NCI-H1436 treated with DMSO at 0.1 percent for 48 hours (cell line): ENCODE data around the gene TNFSF18.
"Not testable (repeated sequence)": the region's sequence is repeated elsewhere in the genome, so short reads cannot be mapped to it uniquely, and the experiment has no call there.

Experiments used
- DNase-seq: peaks from one replicate; lab custom pipeline; 2025; lab: John Stamatoyannopoulos, UW

The TNFSF18 gene

DNA sequence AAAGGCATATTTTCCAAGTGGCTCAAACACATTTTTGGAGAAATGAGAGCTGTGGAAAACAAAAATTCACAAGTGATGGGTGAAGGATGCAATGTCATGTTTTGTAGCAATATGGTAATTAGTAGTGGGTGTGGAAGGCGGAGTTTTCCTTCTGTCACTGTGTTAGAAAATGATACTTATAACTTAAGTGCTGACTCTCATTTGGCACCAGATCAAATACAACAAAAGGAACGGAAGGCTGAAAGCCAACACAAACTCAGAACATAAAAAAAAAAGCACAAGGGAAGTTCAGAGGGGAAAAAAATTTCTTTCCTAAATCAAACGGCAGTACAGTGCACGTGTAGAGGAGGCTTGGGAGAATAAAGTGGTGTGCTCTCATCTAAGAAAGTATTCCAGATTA, at the start of gene TNFSF18:
Gene TNFSF18, minus strand, starts transcription at position 77 of the 400 bp plus-strand sequence. Its CDS starts 45 bp downstream, at position 32.
- no peak for DNase-seq

- no peak for DNase-seq
Measured at GRCh38 chr1:173099166-173099565, 48.4 kb upstream of the TNFSF18 start.

GRCh38 chr1:173098117-173098516, 47.4 kb upstream of the TNFSF18 start:
- DNase-seq, result no peak

- DNase-seq, result no peak
Measured at GRCh38 chr1:173097001-173097400, 46.3 kb upstream of the TNFSF18 start.

DNA sequence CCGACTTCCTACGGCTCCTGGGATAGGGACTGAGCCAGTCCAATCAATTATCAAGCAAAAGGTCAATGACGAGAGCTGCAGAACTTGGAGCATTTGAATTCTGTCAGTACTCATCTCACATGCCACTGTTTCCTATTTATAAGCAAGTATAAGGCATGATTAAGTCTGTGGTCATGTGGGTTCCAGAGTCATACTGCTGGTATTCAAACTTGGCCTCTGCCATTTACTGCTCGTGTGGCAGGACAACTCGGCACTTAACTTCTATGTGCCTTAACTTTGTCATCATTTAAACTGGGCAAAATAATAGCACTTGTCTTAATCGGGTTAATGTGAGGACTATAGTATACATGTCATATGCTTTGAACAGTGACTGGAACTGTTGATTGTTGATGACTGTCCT, 44.9 kb upstream of the TNFSF18 start:
- DNase-seq, result no peak

- no peak for DNase-seq
Measured at GRCh38 chr1:173094541-173094940, 43.8 kb upstream of the TNFSF18 start.

DNA sequence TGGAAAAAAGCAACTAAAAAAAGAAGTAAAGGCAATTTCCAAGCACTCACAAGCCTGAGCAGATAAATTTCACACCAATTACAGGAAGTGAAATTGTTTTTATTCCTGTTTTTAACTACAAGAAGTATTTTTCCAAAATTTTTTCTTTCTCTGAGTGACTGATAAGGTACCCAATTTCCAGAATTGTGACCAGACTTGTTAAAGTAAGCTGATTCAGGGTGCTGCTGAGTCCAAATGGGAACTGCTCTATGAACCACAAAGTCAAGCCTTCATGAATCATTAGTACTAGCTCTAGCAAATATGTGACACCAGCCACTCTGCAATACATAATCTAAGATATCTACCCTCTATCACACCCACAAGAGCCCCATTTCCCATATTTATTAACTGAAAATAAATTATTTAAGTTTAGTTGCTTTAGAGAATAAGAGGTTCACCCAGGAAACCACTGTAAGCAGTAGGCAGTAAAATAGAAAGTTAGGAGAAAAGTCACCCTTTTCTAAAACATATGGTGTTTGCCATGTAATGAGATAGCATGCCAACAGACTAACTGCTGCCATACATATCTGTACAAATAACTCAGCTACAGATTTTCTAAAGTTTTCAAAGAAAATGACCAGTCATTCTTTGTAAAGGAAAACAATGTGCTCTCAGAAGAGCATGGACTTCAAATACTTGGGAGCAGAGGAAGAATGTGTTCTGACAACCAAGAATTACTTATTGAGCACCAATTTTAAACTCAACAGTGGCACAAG, 43.1 kb upstream of the TNFSF18 start:
- no peak for DNase-seq

DNA sequence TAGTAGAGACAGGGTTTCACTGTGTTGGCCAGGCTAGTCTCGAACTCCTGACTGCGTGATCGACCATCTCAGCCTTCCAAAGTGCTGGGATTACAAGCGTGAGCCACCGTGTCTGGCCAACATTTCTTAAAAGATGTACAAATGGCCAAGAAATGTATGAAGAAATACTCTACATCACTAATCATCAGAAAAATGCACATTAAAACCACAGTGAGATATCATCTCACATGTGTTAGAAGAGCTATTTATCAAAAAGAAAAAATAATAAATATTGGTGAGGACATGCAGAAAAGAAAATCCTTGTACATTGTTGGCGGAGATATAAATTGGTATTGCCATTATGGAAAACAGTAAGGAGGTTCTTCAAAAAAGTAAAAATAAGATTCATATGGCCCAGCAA, 33.6 kb upstream of the TNFSF18 start:
- DNase-seq, result no peak

DNA sequence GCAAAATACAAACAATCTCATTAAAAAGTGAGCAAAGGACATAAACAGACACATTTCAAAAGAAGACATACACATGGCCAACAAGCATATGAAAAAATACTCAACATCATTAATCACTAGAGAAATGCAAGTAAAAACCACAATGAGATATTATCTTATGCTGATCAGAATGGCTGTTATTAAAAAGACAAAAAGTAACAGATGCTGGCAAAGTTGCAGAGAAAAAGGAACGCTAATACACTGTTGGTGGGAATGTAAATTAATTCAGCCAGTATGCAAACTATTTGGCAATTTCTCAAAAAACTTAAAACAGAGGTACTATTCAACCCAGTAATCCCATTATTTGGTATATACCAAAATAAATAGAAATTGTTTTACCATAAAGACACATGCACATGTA, 32.2 kb upstream of the TNFSF18 start:
- no peak for DNase-seq

- not testable (repeated sequence) for DNase-seq
Measured at GRCh38 chr1:173074217-173074616, 23.5 kb upstream of the TNFSF18 start.

- DNase-seq, result no peak
Measured at GRCh38 chr1:173064011-173064410, 13.3 kb upstream of the TNFSF18 start.

DNA sequence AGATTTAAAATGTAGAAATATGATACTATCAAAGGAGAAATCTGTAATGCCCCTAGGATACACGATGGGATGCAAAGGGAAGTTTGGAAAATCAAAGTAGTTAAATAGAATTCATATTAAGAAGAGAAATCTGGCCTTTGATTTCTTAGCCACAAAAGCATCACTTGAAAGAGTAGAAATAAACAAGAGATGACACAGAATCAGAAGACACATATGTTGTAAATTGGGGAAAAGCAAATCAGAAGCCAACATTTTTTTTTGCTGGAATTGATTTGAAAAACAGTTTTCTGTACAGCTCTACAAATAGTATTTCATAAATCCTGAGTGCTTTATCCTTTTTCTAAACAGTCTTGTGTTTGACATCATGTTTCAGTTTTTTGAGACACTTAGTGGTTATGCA, 12.4 kb upstream of the TNFSF18 start:
- no peak for DNase-seq

- no peak for DNase-seq
Measured at GRCh38 chr1:173062150-173062938, 11.6 kb upstream of the TNFSF18 start.

GRCh38 chr1:173058556-173058955, 7.8 kb upstream of the TNFSF18 start:
- no peak for DNase-seq

DNA sequence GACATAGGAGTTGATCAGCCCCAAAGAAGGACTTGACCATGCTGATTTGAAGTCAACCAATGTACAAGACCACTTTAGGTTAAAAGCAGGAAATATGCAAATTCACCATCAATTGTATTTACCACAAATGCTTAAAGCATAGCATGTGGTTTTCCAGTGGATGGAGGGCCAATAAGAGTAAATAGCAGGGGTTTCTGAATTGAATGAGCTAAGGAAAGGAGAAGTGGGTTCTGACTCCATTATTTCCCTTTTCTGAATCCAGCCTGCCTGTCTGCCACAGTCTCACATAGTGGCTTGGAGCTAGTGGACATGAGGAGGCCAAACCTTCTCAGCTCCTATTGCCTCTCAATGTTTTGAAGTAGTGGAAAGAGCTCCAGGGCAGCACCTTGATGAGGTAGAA, 7.2 kb upstream of the TNFSF18 start:
- DNase-seq, result no peak

DNA sequence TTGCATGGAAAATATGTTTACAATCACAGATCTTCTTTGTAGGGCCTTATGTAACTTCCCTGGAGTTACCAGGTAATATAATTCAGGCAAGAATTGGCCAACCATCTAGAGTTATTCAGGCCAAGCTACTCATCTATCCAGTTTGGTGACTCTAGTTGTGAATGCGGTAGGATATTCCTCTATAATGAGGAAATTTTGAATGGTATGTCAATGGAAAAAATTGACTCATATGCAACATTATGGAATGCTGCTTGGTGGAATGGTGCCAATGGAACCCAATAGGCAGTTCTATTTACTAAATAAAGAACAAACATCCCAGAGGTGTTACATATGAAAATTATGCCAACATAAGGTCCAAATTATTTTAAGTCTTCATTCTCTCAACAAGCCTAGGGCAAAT, 5.6 kb upstream of the TNFSF18 start:
- DNase-seq, result no peak

DNA sequence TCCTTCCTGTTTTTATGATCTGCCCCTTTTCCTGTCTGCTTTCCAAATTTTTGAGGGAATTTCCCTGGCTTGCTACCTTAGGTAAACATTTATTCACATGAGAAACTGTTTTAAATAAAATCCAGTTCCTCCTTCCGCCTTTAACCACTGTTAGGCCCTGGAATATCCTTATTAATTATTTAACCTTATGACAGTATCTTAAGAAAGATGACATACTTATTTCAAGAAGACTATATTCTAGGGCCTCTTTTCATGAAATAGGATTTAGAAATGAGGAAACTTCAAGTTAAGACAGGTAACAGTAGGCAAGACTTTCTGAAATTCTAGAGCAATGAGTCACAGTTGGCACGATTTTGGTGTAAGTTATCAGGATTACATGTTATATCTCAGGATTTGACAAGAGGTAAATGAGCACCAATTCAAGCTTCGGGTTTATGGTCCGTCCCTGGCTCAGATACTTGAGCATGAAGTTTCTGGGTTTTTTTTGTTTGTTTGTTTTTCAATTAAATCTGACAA, 2.0 kb upstream of the TNFSF18 start:
- no peak for DNase-seq

DNA sequence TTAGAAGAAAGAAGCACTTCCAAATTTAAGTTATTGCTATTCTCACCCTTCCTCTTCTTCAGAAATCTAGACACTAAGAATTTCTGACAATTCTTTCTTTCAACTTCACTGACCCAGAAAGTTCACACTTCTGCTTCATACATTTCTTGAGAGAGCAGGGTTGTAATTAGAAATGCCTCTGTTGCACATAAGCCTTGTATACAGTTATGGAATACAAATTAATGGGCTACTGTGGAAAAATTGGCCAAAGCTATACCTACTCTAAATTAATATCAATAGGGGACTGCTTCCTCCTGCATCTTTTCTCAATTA, 1.5 kb downstream of the TNFSF18 start:
- DNase-seq, result no peak

DNA sequence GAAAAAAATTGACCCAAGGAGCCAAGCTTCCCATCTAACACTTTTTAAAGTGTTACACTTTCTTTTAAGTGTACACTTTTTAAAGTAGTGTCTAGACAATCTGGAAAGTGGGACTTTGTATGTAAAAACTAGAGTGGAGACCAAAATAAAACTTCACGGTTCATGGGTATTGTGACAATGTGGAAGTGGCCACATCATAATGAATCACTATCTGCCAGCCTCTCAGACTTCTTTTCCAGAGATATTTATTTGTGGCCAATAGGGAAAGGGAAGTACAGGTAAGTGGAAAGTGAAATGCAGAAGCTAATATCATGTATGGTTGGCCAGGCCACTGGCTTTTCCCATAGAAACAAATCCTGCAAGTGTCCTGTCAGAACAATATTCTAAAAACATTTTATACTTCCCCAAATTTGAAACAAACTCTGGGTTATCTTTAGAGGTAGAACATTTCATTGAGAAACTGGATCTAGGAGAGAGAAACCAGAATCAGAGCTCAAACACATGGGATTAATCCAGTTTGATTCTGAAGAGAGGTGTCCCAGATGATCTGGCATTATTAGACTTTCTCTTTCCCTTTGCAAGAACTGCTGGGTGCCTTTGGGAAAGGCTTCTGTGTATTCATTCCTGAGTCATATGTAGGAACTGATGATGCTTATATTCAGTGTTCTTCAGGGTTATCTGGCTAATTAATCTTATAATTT, 2.0 kb downstream of the TNFSF18 start:
- DNase-seq, result no peak

GRCh38 chr1:173044656-173045055, 6.1 kb downstream of the TNFSF18 start:
- DNase-seq, result no peak

- DNase-seq, result no peak
Measured at GRCh38 chr1:173043253-173043652, 7.5 kb downstream of the TNFSF18 start.

DNA sequence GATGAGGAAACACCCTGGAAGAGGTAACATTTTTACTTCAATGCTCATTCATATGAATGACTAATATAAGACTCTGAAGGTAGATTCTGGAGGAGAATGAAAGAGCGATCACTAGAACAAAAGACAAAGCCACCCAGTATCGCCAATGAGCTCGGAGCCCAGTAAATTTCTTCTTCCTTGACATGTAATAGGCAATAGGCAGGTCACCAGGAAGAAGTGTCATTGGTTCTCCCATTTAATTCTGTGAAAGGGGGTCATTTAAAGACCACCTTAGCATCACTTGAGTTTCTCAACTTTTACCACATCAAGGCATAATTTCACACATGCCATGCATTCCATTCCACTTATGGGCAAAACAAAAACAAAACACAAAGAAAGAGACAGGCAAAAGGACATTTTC, 7.9 kb downstream of the TNFSF18 start:
- DNase-seq, result no peak

- DNase-seq, result no peak
Measured at GRCh38 chr1:173039626-173040025, 11.1 kb downstream of the TNFSF18 start.
